ENCODE measurements around the gene NXF2.
"Not testable (repeated sequence)": the region's sequence is repeated elsewhere in the genome, so short reads cannot be mapped to it uniquely, and the experiment has no call there.

NXF2 gene, protein sequence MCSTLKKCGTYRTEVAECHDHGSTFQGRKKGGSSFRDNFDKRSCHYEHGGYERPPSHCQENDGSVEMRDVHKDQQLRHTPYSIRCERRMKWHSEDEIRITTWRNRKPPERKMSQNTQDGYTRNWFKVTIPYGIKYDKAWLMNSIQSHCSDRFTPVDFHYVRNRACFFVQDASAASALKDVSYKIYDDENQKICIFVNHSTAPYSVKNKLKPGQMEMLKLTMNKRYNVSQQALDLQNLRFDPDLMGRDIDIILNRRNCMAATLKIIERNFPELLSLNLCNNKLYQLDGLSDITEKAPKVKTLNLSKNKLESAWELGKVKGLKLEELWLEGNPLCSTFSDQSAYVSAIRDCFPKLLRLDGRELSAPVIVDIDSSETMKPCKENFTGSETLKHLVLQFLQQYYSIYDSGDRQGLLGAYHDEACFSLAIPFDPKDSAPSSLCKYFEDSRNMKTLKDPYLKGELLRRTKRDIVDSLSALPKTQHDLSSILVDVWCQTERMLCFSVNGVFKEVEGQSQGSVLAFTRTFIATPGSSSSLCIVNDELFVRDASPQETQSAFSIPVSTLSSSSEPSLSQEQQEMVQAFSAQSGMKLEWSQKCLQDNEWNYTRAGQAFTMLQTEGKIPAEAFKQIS

DNA sequence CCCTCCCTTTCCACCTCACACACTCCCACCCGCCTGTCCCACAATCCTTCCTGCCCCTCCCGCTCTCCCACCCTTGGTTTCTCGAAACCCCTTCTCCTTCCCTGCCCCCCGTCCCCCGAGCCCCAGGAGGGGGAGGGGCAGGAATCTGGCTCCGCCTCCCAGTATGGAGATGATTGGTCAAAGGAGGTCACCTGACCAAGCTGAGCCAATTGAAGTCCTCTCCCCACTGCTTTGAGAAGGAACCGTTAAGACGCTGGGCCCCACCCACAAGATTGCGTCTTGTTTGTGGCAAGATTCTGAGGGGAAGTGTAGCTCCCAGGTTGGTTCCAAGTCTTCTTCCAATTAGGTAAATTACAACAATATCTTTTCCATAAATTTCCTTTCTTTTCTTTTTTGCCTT, at the start of gene NXF2:
TSS of gene NXF2 (plus strand) at position 275 of the 400 bp plus-strand sequence. CDS start 59,912 bp downstream, outside the sequence.
- intact Hi-C loops (cut with DNase I): not testable (repeated sequence)

DNA sequence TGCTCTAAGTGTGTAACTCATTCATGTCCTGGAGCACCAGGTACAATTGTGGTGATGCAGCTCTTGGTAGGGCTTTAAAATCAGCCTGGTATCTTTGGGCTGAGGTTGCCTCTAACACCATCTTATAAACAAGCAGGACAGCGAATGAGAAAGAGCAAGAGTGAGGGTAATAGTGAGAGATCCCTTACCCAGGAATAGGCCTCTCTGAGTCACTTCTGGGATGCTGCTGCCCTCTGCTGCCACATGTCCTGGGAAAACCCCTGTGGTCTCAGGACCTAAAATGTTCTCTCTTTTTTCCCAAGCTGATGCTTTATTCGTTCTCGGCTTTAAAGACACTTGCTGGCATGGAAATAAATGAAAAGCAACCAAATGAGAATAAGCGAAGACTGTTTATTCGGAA, 39.0 kb upstream of the NXF2 start:
- DNase-seq; intact Hi-C loops (cut with DNase I): not testable (repeated sequence)

More for the DNA sequence above, at the start of gene NXF2:
- not testable (repeated sequence) for DNase-seq

DNA sequence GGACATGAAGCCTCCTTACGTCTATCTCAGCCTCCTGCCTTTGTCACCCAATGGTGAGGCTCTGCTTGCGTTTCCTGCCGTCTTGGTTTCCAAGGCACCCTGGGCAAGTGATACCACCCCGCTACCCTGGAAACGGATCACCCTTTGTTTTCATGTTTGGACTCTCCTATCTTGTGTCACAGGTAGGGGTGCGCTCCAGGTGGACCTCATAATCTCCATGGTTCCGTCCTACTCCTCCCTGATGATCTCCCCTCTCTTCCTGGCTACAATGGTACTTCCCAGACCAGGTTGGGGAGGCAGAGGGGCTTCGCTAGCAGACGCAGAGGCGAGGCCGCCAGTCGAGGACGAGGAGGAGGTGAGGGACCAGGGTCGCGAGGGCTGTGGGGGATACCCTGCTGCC, 32.0 kb upstream of the NXF2 start, which contains the start of gene TCP11X1:
TSS of gene TCP11X1 (plus strand) at position 316 of the 400 bp plus-strand sequence.
- intact Hi-C loops (cut with DNase I); DNase-seq: not testable (repeated sequence)

DNA sequence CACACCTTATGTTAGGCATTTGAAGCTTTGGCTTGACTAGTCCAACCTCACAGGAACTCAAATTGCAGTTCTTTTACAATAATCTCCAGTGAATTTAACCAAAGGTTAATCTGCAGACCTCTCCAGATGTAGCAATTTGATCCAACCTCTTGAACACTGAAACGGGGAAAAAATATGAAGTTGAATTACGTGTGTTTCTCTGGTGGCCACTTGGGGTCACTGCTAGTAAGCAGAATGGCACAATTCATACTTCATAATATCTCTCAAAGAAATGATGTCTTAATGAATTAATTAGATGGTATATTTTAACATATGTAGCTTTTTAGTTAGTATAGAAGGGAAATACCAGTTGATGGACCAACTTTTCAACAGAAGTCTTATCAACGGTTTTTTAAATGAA, 30.5 kb upstream of the NXF2 start:
- intact Hi-C loops (cut with DNase I); DNase-seq: not testable (repeated sequence)

DNA sequence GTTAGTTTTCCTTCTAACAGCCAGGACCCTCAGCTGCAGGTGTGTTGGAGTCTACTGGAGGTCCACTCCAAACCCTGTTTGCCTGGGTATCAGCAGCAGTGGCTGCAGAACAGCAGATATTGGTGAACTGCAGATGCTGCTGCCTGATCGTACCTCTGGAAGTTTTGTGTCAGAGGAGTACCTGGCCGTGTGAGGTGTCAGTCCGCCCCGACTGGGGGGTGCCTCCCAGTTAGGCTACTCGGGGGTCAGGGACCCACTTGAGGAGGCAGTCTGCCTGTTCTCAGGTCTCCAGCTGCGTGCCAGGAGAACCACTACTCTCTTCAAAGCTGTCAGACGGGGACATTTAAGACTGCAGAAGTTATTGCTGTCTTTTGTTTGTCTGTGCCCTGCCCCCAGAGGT, 11.3 kb upstream of the NXF2 start:
- intact Hi-C loops (cut with DNase I): not testable (repeated sequence)
- peak in 3 of 42 donors; percentile 3 to 23 (median 3) for DNase-seq

DNA sequence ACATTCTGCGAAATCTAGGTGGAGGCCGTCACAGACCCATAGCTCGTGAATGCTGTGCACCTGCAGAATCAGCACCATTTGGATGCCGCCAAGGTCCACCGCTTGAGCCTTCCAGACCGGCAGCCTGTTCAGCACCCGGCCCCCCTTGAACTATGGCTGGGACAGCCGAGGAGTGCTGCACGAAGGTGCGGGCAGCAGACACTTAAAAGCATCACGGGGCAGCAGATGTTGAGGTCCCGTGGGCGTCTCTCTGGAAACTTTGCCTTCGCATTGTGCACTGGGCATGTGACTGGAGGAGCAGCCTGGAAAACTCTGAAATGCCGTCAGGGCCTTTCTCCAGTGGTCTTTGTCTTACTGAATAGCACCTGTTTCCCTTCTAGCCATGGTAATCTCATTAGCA, 6.7 kb upstream of the NXF2 start:
- DNase-seq: peak in 4 of 42 donors; percentile 0 to 2 (median 0)
- intact Hi-C loops (cut with DNase I): not testable (repeated sequence)

DNA sequence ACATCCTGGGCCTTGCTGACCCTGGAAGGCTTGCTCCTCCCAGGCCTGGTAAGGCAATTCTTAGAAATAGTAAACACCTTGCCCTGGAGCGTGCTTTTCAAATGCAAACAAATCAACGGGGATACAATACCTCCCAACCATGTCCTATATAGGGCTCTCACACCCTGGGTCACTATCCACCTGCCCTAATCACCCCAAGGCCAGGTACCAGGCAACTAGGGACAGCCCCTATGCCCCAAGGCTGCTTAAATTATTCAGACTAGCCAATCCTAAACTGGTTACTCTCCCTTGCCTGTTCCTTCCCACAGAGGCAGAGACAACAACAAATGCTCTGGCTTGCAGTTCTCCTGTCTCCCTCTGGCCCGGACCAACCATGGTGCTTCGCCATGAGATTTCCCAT, 25.3 kb downstream of the NXF2 start:
- DNase-seq; intact Hi-C loops (cut with DNase I): not testable (repeated sequence)

DNA sequence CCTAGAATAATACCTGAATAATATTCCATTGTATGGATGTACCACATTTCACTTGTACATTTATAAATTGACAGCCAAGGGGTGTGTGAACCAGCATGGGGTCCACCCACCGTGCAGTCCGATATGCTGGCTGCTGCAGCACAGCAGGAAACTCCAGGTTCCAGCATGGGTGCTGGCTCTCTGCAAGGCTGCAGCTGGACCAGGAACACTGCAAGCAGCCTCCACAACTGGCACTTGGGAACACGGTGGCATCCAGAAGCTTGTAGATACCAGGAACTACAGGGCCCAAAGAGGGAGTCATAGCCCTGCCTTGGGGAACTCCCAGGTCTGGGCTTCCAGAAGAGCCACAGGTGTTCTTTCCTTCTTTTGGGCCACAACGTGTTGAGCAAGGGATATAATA, 91.2 kb downstream of the NXF2 start:
- peak in 1 of 42 donors; percentile 7 for DNase-seq
- intact Hi-C loops (cut with DNase I): no loop called here

DNA sequence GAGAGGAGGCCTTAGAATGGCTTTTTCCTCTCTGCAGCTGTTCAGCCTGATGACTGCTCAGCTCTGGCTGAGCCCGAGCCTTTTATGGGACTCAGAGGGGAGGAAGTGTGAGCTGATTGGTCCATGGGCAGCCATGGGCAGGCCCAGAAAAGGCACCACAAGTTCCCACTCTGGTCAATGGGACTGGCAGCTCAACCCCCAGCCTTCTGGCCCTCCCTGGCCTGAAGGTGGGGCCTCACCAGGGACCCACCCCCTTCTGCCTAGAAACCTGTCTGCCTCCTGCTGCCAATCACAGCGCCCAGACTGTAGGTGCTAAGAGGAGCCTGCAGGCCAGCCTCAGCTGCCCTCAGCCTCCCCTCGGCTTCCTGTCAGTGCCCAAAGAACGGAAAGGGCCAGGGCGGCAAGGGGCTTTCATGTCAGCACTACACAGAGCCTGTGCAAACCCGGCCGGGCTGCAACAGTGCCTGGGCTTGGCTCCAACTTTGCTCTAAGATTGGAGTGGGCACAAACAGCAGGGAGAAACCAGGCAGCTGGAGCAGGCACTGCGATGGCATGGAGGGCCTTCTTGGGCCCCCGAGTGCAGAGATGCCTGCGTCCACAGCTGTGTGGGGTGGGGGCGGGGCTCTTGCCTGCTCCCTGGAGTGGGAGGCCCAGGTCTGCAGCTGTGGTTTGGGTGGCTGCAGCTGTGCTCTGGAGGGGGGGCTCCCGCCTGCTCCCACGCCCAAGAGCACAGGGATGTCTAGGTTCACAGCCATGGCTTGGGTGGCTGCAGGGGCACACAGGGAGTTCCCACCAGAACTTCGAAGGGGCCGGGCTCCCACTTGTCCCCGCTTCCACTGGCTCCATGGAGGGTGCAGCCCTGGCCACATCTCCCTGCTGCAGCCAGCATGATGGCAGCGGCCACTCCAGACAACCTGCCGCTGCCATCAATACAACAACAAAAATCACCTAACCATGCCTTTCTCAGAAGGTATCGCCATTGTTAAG, 92.6 kb downstream of the NXF2 start:
- intact Hi-C loops (cut with DNase I): no loop called here
- peak in 14 of 42 donors; percentile 5 to 31 (median 14) for DNase-seq

DNA sequence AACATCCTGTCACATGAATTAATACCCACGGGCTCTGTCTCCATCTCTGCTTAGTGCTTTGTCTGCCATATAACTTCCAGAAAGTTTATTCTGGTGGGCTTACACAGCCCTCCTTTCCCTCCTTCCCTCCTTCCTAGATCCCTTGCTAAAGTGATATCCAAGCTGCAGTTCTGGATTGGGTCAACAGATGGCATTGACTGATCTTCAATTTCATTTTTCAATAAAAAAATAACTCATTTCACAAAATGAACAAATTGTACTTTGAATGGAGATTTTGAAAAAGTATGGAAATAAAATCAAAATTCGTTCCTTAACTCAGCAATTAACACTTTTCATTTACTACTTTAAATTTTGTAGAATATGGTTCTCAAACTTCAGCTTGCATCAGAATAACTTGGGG, 94.9 kb downstream of the NXF2 start:
- intact Hi-C loops (cut with DNase I): no loop called here
- DNase-seq: peak in 8 of 42 donors; percentile 0 to 31 (median 13)

DNA sequence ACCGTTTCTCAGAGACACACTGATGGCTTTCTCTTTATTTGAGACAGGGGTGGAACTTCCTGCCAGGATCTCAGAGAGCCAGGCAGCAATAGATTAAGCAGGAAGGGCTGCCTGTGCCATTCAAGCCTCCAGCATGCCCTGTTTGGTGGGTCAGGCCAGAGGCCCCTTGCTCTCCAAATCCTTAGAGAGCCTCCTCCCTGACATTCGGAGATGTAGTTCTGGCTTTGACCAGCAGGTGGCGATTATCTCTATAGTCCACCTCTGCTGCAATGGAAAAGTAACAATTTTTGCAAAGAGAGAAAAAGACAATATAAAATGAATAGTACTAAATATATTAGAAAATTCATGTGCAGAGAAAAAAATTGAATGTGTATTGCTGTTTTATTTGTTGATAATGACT, 98.9 kb downstream of the NXF2 start:
- intact Hi-C loops (cut with DNase I): no loop called here
- DNase-seq: peak; percentile 15 to 89 (median 72)

All from head of caudate nucleus (tissue), 42 donors.